ENCODE measurements around the gene AFTPH.

DNA sequence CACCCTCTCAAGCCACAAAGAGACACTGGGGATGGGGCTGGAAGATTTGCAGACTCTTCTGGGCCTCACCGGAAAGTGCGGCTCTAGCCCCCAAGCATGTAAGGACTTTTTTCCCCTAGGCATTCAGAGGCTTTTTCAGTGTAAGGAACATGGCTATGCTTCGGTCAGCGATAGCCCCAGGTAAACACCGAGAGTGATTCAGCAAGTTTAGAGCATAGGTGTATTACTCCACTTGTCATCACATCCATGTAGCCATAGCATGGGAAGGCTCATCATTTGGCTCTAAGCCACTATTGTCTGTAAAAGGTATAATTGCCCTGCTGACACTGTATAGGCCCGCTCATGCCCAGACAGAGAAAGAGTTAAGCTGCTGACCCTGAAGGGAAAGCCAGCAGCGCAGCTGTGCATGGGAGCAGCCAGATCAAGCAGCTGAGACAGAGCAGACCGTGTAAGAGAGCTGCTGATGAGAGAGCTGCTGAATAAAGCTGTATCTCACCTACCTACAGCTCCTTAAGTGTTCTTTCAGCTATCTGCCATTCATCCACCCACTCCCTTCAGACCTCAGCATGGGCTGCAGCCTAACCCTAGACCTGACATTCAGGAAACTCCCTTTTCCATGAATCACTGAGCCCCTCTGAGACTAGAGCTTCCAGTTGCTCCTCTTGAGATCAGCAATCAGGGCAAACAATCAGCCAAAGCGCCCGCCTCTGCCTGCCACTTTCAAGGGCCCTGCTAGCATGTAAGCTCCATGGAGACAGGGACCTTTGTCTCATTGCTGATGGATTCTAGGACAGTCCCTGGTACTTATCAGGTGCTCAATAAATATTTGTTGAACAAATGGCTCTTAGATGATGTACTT is 44.6 kb upstream of the AFTPH start:
- TF ChIP-seq, protein P1, sequence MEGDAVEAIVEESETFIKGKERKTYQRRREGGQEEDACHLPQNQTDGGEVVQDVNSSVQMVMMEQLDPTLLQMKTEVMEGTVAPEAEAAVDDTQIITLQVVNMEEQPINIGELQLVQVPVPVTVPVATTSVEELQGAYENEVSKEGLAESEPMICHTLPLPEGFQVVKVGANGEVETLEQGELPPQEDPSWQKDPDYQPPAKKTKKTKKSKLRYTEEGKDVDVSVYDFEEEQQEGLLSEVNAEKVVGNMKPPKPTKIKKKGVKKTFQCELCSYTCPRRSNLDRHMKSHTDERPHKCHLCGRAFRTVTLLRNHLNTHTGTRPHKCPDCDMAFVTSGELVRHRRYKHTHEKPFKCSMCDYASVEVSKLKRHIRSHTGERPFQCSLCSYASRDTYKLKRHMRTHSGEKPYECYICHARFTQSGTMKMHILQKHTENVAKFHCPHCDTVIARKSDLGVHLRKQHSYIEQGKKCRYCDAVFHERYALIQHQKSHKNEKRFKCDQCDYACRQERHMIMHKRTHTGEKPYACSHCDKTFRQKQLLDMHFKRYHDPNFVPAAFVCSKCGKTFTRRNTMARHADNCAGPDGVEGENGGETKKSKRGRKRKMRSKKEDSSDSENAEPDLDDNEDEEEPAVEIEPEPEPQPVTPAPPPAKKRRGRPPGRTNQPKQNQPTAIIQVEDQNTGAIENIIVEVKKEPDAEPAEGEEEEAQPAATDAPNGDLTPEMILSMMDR (IDR thresholded peaks at IDR 0.05; ENCODE audit: insufficient read depth, low read length, poor library complexity, severe bottlenecking) = no peak
- no peak for TF ChIP-seq EZH2phosphoT487 (conservative IDR thresholded peaks at IDR 0.05; ENCODE audit: low read length)
